GM18861 (cell line): Measurements from ENCODE around the gene ZNF750.

Source experiments
- ATAC-seq: cut with Tn5 transposase; IDR thresholded peaks from one replicate; pipeline ENCODE4 v1.9.1; 2021; ENCODE audit not compliant: unreplicated experiment

ZNF750 gene

DNA sequence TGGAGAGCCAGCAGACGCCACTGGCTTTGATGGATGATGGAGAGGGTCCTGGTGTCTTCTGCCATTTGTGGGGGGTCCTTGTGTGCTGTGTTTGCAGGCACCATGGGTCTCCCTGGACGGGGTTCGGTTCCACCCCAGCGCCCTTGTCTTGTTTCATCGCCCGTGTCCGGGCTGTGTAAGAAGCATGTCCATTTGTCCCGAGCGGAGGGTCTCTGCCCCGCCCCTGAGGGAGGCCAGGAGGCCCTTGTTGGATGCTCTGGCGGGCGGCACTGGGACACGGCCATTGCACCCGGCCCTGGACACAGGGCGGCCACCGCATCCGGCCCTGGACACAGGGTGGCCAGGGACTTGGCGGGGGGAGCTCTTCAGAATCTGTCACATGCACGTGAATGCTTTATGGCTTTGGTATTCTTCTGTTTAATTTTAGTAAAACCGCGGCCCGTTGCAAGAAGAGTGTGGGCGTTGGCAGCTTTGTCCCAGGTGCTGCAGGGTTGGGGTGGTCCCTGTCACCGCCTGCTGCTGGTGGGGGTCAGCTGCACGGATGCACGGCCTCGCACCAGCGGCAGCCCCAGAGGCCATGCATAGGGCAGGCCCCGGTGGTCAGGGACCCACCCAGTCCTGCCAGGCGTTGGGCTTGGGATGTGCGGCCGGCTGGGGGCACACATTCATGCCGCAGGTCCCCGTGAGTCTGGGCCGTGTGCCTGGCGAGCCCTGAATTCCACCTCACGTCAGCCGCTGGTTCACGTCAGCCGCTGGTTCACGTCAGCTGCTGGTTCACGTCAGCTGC is 21.0 kb upstream of the ZNF750 start:
- ATAC-seq: no peak

- ATAC-seq: peak; percentile 43
Measured at GRCh38 chr17:82859431-82860403, 19.9 kb upstream of the ZNF750 start.

GRCh38 chr17:82858376-82859126 is 18.7 kb upstream of the ZNF750 start:
- no peak for ATAC-seq

- ATAC-seq: no peak
Measured at GRCh38 chr17:82856361-82856760, 16.5 kb upstream of the ZNF750 start.

DNA sequence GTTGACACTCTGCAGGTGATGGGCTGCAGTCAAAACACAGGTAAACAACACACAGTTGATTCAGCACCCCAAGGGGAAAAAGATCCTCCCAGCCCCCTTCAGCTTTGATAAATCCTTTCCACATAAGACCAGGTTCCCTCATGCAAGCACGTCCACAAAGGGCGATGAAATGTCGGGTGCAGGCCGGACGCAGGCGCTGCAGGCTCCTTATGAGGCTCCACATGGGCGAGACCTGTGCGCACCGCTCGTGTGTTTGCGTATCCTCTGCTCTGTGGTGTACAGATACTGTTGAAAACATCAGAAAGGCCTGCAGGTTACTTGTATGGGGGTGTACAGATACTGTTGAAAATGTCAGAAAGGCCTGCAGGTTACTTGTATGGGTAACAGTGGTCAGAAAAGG is 14.4 kb upstream of the ZNF750 start:
- ATAC-seq: no peak

DNA sequence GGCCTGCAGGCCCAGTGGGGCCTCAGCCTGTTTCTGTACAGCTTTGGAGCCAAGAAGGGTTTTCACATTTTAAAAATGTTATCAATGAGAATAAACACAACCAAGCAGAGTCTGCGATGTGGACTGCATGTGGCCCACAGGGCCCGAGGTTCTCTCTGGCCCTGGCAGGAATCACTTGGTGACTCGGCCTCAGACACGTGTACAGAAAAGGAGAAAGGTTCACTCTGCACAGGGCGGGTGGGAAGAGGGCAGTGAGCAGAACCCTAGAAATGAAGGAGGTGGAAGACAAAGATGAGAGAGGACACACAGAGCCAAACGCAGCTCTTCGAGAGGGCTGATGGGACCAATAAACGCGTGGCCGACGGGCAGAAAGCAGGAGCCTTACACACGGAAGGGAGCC is 11.6 kb upstream of the ZNF750 start:
- ATAC-seq: no peak

DNA sequence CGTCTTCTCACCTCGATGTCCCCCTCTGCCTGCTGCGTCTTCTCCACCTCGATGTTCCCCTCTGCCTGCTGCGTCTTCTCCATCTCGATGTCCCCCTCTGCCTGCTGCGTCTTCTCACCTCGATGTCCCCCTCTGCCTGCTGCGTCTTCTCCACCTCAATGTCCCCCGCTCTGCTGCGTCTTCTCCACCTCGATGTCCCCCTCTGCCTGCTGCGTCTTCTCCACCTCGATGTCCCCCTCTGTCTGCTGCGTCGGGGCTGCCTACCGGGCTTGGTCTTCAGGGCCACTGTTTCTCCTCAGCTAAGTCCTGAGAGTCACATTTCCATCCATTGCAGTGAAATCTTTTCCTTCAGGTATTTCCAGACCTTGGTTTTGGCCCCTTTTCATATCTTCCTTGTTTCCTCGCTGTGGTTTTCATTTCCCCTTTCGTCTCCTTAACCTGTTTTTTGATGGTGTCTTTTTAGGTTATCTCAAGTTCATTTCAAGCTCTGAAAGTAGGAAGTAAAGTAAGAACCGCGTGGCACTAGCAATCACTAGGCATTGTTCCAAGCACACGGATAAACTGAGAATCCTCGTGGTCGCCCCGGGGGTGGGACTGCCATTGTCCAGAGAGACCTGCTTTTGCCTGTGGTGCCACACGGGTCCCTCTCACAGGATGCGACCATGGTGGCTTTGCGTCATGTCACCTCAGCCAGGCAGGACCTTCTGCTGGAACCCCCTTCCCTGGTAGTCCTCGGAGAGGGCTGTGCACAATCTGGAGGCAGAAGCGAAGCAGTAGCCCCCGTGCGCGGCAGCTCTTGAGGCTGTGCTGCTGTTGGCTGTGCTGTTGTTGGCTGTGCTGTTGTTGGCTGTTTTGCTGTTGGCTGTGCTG is 9.5 kb upstream of the ZNF750 start:
- no peak for ATAC-seq

- ATAC-seq: no peak
Measured at GRCh38 chr17:82848022-82848592, 8.3 kb upstream of the ZNF750 start.

DNA sequence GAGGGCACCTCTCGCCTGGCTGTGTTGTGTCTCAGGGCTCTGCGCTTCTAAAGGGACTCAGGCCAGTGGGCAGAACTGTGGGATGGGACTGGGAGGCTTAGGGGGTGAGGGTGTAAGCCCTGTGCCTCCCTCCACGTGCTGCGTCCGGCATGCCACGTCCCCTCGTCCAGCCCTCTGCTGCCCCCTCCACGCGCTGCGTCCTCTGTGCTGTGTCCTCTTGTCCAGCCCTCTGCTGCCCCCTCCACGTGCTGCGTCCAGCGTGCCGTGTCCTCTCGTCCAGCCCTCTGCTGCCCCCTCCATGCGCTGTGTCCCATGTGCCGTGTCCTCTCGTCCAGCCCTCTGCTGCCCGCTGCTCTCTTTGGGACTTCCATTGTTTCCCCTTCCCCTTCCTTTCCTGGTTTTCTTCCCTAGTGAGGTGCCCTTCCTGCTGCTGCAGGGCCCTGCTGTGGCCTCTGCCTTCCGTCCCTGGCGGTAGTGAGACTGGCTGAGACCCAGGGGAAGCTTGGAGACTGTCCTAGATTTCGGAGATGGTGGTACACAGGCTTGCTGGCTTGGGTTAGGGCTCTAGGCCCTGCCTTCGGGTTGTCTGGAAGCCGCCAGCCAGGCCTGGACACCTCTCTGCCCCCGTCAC is 6.4 kb upstream of the ZNF750 start:
- ATAC-seq: no peak

- no peak for ATAC-seq
Measured at GRCh38 chr17:82845163-82845807, 5.5 kb upstream of the ZNF750 start.

- ATAC-seq: no peak
Measured at GRCh38 chr17:82844796-82845162, 5.0 kb upstream of the ZNF750 start.

- ATAC-seq: no peak
Measured at GRCh38 chr17:82843904-82844680, 4.3 kb upstream of the ZNF750 start.

DNA sequence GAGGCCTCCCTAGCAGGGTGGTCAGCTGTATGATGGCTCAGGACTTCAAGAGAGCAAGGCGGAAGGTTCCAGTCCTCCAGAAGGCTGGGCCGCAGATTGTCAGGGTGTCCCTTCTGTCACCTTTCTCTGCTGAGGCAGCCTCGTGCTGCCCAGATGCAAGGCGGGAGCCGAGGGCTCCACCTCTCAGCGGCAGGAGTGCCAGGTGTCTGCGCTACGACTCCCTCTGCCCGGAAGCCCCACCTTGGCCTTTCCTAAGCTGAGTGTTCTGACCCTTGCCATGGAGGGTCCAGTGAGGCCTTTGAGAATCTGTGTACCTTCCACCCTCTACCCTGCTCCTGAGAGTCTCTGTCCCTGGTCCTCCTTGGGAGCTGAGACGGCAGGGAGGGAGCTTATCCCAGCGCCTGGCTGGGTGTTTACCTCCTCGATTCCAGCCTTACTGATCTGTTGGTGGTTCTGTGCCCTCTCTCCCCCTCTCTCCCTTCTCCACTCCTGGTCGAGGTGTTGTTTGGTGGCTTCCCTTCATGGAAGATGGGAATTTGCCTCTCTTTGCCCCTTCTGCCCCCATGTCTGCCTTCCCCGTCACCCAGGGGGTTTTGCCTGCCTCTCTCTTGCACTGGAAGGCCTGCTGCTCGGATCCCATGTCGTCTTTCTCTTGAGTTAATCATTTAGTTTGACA is 2.2 kb upstream of the ZNF750 start:
- ATAC-seq: no peak

GRCh38 chr17:82840431-82840831 is 609 bp upstream of the ZNF750 start:
- no peak for ATAC-seq

DNA sequence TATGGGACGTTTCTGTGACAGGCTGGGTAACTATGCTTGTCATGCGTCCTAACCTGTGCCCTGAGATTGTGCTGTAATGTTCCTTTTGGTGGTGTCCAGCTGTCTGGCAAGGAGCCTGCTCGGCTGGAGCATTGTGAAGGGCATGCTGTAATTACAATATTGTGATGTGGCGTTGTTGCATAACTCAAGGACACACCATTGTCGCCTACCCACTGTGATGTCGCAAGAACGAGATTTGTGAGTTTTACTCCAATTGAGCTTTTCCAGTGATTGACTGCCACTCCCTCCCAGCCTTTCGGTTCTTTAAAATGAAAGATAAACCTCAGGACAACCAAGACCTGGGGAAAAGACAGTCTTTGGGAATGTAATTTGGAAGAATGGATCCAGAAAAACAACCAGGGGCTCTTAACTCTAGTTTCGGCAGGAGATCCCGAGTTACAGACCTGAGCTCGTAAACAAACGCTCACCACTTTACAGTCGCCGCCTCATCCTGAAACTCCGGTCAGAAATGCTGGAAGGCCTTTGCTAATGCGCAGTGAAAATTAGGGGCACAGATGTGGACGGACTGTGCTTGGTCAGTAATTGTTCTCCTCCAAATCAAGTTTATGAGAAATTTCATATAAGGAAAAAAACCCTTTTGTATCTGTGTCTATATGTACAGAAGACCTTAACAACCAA is 1.3 kb downstream of the ZNF750 start:
- no peak for ATAC-seq

DNA sequence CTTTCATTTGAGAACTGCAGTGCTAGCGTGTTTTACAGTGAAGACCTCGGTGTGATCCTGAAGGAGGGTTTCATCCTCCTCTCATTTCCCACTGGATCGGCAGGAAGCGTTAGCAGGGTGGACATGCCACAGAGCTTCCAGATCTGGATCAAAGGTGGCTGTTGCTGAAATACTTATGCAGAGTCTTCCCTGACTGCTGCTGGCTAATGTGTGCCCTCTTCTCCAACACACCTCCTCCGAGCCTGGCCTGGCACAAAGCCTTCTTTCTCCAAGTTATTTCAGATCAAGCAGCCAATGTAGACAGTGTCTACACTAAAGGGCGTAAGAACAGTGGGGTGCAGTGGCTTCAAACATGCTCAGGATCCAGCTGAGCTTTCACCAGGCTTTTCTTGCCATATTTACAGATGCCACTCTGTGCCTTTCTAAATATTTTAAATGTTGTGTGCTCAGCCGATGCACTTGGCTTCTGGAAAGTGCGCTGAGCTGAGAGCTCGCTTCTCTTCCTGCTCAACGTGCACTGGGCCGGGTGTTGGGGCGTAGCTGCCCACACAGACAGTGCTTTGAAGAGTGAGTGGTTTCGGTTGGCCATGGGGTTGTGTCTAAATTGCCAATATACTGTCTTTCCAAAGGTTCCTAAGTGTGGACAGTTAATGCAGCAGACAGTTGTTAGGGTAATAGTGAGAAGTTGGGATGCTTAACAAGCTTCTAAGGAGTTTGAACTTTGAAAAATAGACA is 2.1 kb downstream of the ZNF750 start:
- ATAC-seq: no peak
